B cell (primary cell): ENCODE results near the gene SLC12A6.

Experiments
- CTCF ChIP-seq: fragments of 200-600 bp; IDR thresholded peaks from one replicate; pipeline ENCODE4 v1.8.0; 2022; ENCODE audit warnings: antibody characterized with exemption, mild to moderate bottlenecking
- EZH2 ChIP-seq: IDR thresholded peaks from 2 replicates; pipeline ENCODE4 v1.6.1; 2012; ENCODE audit warnings: borderline replicate concordance, low read depth, mild to moderate bottlenecking, moderate library complexity, low read length; ENCODE audit not compliant: insufficient read depth, poor library complexity, severe bottlenecking

GRCh38 chr15:34347951-34348638, 10.5 kb upstream of the SLC12A6 start:
- no peak for TF ChIP-seq CTCF
- TF ChIP-seq EZH2 = no peak
